Astrocyte (in vitro differentiated cells and primary cell): ENCODE results near the gene JAKMIP1.

Source experiments
- CTCF ChIP-seq: IDR thresholded peaks from 2 replicates; pipeline ENCODE4 v1.5.1; 2011; ENCODE audit warnings: low read depth, mild to moderate bottlenecking, inconsistent platforms, low read length, moderate library complexity; ENCODE audit not compliant: insufficient read depth
- EZH2 ChIP-seq: IDR thresholded peaks from 2 replicates; pipeline ENCODE4 v1.6.1; 2012; ENCODE audit warnings: mild to moderate bottlenecking, low read length, inconsistent platforms; ENCODE audit not compliant: insufficient read depth

GRCh38 chr4:6200922-6201362 is 593 bp upstream of the JAKMIP1 start:
- TF ChIP-seq CTCF = no peak
- no peak for TF ChIP-seq EZH2
